ENCODE results near the gene ADAMTS14. TPM values are rescaled to one million over a fixed set of nuclear protein-coding genes. Genes with fewer than 3 reads are reported as not detected.

ADAMTS14 gene
- total RNA-seq, 1 experiment from 2014 or later: 1.6 TPM

DNA sequence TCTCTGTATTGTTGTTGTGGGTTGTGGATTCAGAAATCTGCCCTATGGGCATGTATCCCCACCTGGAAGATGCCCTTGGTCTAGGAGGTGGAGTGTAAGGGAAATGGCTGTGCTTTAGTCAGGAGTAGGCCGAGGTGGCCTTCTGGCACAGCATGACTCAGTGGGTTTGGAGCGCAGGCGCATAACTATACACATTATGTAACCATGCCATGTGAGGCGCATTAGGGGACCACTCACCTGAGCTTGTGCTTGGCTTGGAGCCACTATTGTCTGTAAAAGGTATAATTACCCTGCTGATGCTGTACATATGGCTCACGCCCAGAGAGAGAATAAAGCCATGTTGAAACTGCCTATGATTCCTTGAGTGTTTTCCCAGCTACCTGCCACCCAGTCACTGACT is 20.6 kb upstream of the ADAMTS14 start:
- H2BK120ac ChIP-seq (ENCODE audit: low read depth, low read length, poor library complexity, severe bottlenecking): no peak overlapping the region
- no peak overlapping the region for H3K4me2 ChIP-seq (ENCODE audit: insufficient read depth, insufficient read length, low read length)
- H2BK15ac ChIP-seq (ENCODE audit: low read depth, low read length): no peak overlapping the region
- no peak overlapping the region for H2AK5ac ChIP-seq (ENCODE audit: insufficient read length, low read length)
- peaks cover 49 to 54% of the 10 kb centered on the region in 2 experiments for H3K9me3 Mint-ChIP-seq
- no peak overlapping the region for H3K23ac ChIP-seq (ENCODE audit: insufficient read length, low read depth, low read length)
- no peak overlapping the region for H2AFZ ChIP-seq (ENCODE audit: low read length)
- no peak overlapping the region for H3K56ac ChIP-seq (ENCODE audit: insufficient read length, low read depth, low read length)
- peaks cover 46% of the 10 kb centered on the region for H3K9me3 ChIP-seq (ENCODE audit: control insufficient read depth, low read depth, low read length)
- H3K4me1 Mint-ChIP-seq: peaks cover 0 to 4% of the 10 kb centered on the region in 2 experiments; a peak in 2 of 4 replicates
- no peak overlapping the region for H4K8ac ChIP-seq (replicated peaks; ENCODE audit: insufficient read length, low read depth, low read length)
- no peak overlapping the region for H3K14ac ChIP-seq (ENCODE audit: insufficient read depth, low read length)
- H3K23me2 ChIP-seq (ENCODE audit: insufficient read length, low read depth, low read length, poor library complexity, severe bottlenecking): no peaks in the 10 kb centered on the region
- no peaks in the 10 kb centered on the region for H3K4me1 ChIP-seq (ENCODE audit: insufficient read depth, low read length)
- H2BK20ac ChIP-seq (ENCODE audit: low read depth, low read length, poor library complexity, severe bottlenecking): no peak overlapping the region
- H3K79me1 ChIP-seq (ENCODE audit: insufficient read depth, low read depth, low read length, poor library complexity, severe bottlenecking): no peaks in the 10 kb centered on the region
- H3K36me3 Mint-ChIP-seq (ENCODE audit: insufficient read depth in 1 of 3, low read depth in 3 of 3): peaks cover 14 to 43% (median 28%) of the 10 kb centered on the region in 3 experiments; a peak in 6 of 7 replicates
- H4K5ac ChIP-seq (ENCODE audit: insufficient read length, low read depth, low read length): no peak overlapping the region
- no peak overlapping the region for H2BK5ac ChIP-seq (ENCODE audit: insufficient read length, low read length)
- H3K79me2 ChIP-seq (ENCODE audit: insufficient read depth, low read length): no peaks in the 10 kb centered on the region
- no peak overlapping the region for H3K4ac ChIP-seq (ENCODE audit: low read depth, low read length)
- H3K4me3 Mint-ChIP-seq: no peak overlapping the region; a peak in 1 of 5 replicates
- no peak overlapping the region for H3K9ac ChIP-seq (ENCODE audit: extremely low read depth, insufficient read length, low read length)
- no peaks in the 10 kb centered on the region for H3K27me3 ChIP-seq (ENCODE audit: insufficient read depth, low read length)
- no peaks in the 10 kb centered on the region for H4K20me1 ChIP-seq (ENCODE audit: control insufficient read depth, insufficient read depth, insufficient read length)
- H3K27me3 Mint-ChIP-seq (ENCODE audit: low read depth): peaks cover 1% of the 10 kb centered on the region
- no peak overlapping the region for H2BK12ac ChIP-seq (ENCODE audit: insufficient read length, low read depth, low read length)
- WGBS (ENCODE audit: extremely low coverage, insufficient read length, low lambda C conversion rate): no CpG with 5 or more reads among the region's 5 CpGs
- no peak overlapping the region for H3K27ac ChIP-seq (ENCODE audit: insufficient read length, low read depth, low read length)
- no peak for DNase-seq
- peak overlapping the region in 1 of 3 experiments; percentile 35; a peak in 1 of 7 replicates for H3K27ac Mint-ChIP-seq
- TF ChIP-seq, protein P1, sequence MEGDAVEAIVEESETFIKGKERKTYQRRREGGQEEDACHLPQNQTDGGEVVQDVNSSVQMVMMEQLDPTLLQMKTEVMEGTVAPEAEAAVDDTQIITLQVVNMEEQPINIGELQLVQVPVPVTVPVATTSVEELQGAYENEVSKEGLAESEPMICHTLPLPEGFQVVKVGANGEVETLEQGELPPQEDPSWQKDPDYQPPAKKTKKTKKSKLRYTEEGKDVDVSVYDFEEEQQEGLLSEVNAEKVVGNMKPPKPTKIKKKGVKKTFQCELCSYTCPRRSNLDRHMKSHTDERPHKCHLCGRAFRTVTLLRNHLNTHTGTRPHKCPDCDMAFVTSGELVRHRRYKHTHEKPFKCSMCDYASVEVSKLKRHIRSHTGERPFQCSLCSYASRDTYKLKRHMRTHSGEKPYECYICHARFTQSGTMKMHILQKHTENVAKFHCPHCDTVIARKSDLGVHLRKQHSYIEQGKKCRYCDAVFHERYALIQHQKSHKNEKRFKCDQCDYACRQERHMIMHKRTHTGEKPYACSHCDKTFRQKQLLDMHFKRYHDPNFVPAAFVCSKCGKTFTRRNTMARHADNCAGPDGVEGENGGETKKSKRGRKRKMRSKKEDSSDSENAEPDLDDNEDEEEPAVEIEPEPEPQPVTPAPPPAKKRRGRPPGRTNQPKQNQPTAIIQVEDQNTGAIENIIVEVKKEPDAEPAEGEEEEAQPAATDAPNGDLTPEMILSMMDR (conservative IDR thresholded peaks at IDR 0.05): no peak
- H3T11ph ChIP-seq (ENCODE audit: low read length): no peak overlapping the region
- no peak overlapping the region for H3K18ac ChIP-seq (ENCODE audit: insufficient read length, low read depth, low read length)
- H4K91ac ChIP-seq (ENCODE audit: insufficient read length, low read depth, low read length): no peak overlapping the region
